Smooth muscle cell (in vitro differentiated cells): ENCODE data around the gene MAGEA6. TPM values are rescaled to one million over a fixed set of nuclear protein-coding genes. Genes with fewer than 3 reads are reported as not detected.
"Not testable (repeated sequence)": the region's sequence is repeated elsewhere in the genome, so short reads cannot be mapped to it uniquely, and the experiment has no call there.

Experiments used
- DNase-seq: peaks from one replicate; lab custom pipeline; 2025; ENCODE audit not compliant: unreplicated experiment; lab: John Stamatoyannopoulos, UW
- H2AFZ ChIP-seq: fragments of 200-600 bp; sonication (generic); 2 replicates; pipeline ENCODE4 v1.6.0; 2016; ENCODE audit warnings: antibody characterized with exemption, low read depth, mild to moderate bottlenecking
- H3F3A ChIP-seq: fragments of 200-600 bp; sonication (generic); 2 replicates; pipeline ENCODE4 v1.6.0; 2017; ENCODE audit warnings: antibody characterized with exemption, low read depth
- H3K27ac ChIP-seq: fragments of 200-600 bp; sonication (generic); 2 replicates; pipeline ENCODE4 v1.5.1; 2016; ENCODE audit warnings: low read depth, mild to moderate bottlenecking
- H3K27me3 ChIP-seq: fragments of 200-600 bp; sonication (generic); 2 replicates; pipeline ENCODE4 v1.6.1; 2016; ENCODE audit warnings: low read depth, mild to moderate bottlenecking
- H3K36me3 ChIP-seq: fragments of 200-600 bp; sonication (generic); 2 replicates; pipeline ENCODE4 v1.5.1; 2016; ENCODE audit warnings: low read depth
- H3K4me1 ChIP-seq: fragments of 200-600 bp; sonication (generic); 2 replicates; pipeline ENCODE4 v1.5.1; 2016; ENCODE audit warnings: low read depth
- H3K4me2 ChIP-seq: fragments of 200-600 bp; sonication (generic); 2 replicates; pipeline ENCODE4 v1.6.0; 2016; ENCODE audit warnings: mild to moderate bottlenecking
- H3K4me3 ChIP-seq: fragments of 200-600 bp; sonication (generic); 2 replicates; pipeline ENCODE4 v1.5.1; 2016; ENCODE audit warnings: mild to moderate bottlenecking
- H3K79me2 ChIP-seq: fragments of 200-600 bp; sonication (generic); 2 replicates; pipeline ENCODE4 v1.6.0; 2016; ENCODE audit warnings: low read depth, mild to moderate bottlenecking
- H3K9ac ChIP-seq: fragments of 200-600 bp; sonication (generic); 2 replicates; pipeline ENCODE4 v1.6.0; 2016; ENCODE audit warnings: low read depth
- H3K9me3 ChIP-seq: fragments of 200-600 bp; sonication (generic); replicated peaks from 2 replicates; pipeline ENCODE4 v1.5.1; 2016; ENCODE audit warnings: low read depth
- H4K20me1 ChIP-seq: fragments of 200-600 bp; sonication (generic); 2 replicates; pipeline ENCODE4 v1.6.0; 2016; ENCODE audit warnings: low read depth
- CTCF ChIP-seq: fragments of 200-600 bp; sonication (generic); IDR thresholded peaks from 2 replicates; pipeline ENCODE4 v1.5.1; 2017; ENCODE audit warnings: borderline replicate concordance, mild to moderate bottlenecking, antibody characterized with exemption; ENCODE audit not compliant: insufficient read depth, poor library complexity, severe bottlenecking
- WGBS: methylation state at CpG from one replicate; pipeline ENCODE4 v1.1.7; 2016; ENCODE audit warnings: low lambda C conversion rate; 5-methylcytosine and 5-hydroxymethylcytosine counted together
- polyA plus RNA-seq: library from polyadenylated mRNA; unstranded; fragments of >200 nt; fragmentation: Nextera tagmentation; extraction: Ambion mirVana; gene quantifications from 2 replicates; pipeline ENCODE4 v1.2.1, GENCODE V29; 2016
- total RNA-seq: library from RNA; depleted of rRNA; stranded (reverse); fragments of >200 nt; gene quantifications from 2 replicates; pipeline ENCODE4 v1.2.3, GENCODE V29; 2014

The MAGEA6 gene
- total and polyA plus RNA-seq, 2 experiments from 2014 or later, result not detected

- H3K79me2 ChIP-seq, result no peaks in the 10 kb centered on the region
- no peak overlapping the region for H3K4me3 ChIP-seq
- no peak overlapping the region for H3K4me2 ChIP-seq
- no peaks in the 10 kb centered on the region for H3F3A ChIP-seq
- H2AFZ ChIP-seq, result no peak overlapping the region
- no peak for TF ChIP-seq CTCF
- DNase-seq, result no peak
- H3K27me3 ChIP-seq, result no peaks in the 10 kb centered on the region
- H3K9me3 ChIP-seq, result no peaks in the 10 kb centered on the region
- WGBS, result 68% methylated on average over 5 of the region's 5 CpGs
- H3K27ac ChIP-seq, result no peak overlapping the region
- no peaks in the 10 kb centered on the region for H3K36me3 ChIP-seq
- no peak overlapping the region for H3K9ac ChIP-seq
- no peaks in the 10 kb centered on the region for H4K20me1 ChIP-seq
- H3K4me1 ChIP-seq, result no peaks in the 10 kb centered on the region
Observed at GRCh38 chrX:152738560-152738959, 30.9 kb downstream of the MAGEA6 start.

GRCh38 chrX:152736528-152736927 is 33.0 kb downstream of the MAGEA6 start:
- H3K4me1 ChIP-seq, H3K27me3 ChIP-seq, H3K4me2 ChIP-seq, H4K20me1 ChIP-seq, H3K36me3 ChIP-seq, H3K27ac ChIP-seq, H2AFZ ChIP-seq, H3K9me3 ChIP-seq, DNase-seq, H3K4me3 ChIP-seq, H3F3A ChIP-seq, H3K9ac ChIP-seq, H3K79me2 ChIP-seq: not testable (repeated sequence)
- 87% methylated on average over 12 of the region's 12 CpGs for WGBS

GRCh38 chrX:152735860-152736511 is 33.5 kb downstream of the MAGEA6 start:
- Histone ChIP-seq H3K36me3 (no peaks in the 10 kb centered on the region), H3K4me2 (no peak overlapping the region), H3K4me3 (no peak overlapping the region), H3K27me3 (no peaks in the 10 kb centered on the region), H3K27ac (no peak overlapping the region), H3F3A (no peaks in the 10 kb centered on the region), H3K79me2 (no peaks in the 10 kb centered on the region), H4K20me1 (no peaks in the 10 kb centered on the region), H2AFZ (no peak overlapping the region), H3K9ac (no peak overlapping the region), H3K9me3 (no peaks in the 10 kb centered on the region), H3K4me1 (no peaks in the 10 kb centered on the region)
- 87% methylated on average over 11 of the region's 12 CpGs for WGBS
- no peak for DNase-seq
- no peak for TF ChIP-seq CTCF

- H3K79me2 ChIP-seq, result no peaks in the 10 kb centered on the region
- no peak overlapping the region for H2AFZ ChIP-seq
- H4K20me1 ChIP-seq, result no peaks in the 10 kb centered on the region
- TF ChIP-seq CTCF, result no peak
- H3K36me3 ChIP-seq, result no peaks in the 10 kb centered on the region
- DNase-seq, result no peak
- H3K9ac ChIP-seq, result no peak overlapping the region
- H3F3A ChIP-seq, result no peaks in the 10 kb centered on the region
- no peaks in the 10 kb centered on the region for H3K9me3 ChIP-seq
- H3K27me3 ChIP-seq, result no peaks in the 10 kb centered on the region
- WGBS, result 74% methylated on average over 2 of the region's 2 CpGs
- no peaks in the 10 kb centered on the region for H3K4me1 ChIP-seq
- H3K27ac ChIP-seq, result no peak overlapping the region
- H3K4me3 ChIP-seq, result no peak overlapping the region
- no peak overlapping the region for H3K4me2 ChIP-seq
Observed at GRCh38 chrX:152735101-152735500, 34.4 kb downstream of the MAGEA6 start.

- not testable (repeated sequence) for H3K36me3 ChIP-seq, H3K4me3 ChIP-seq, H3K27ac ChIP-seq, DNase-seq, H3K9me3 ChIP-seq, H4K20me1 ChIP-seq, H3K27me3 ChIP-seq, H3K4me2 ChIP-seq, H2AFZ ChIP-seq, H3K4me1 ChIP-seq, H3K9ac ChIP-seq, H3K79me2 ChIP-seq, H3F3A ChIP-seq
- WGBS, result 86% methylated on average over 20 of the region's 22 CpGs
Observed at GRCh38 chrX:152734143-152734858, 35.2 kb downstream of the MAGEA6 start.
